ENCODE measurements around the gene SMPD4.
A peak's percentile ranks its signal among the peaks of the same experiment; 100 is the strongest.
"Not testable (repeated sequence)": the region's sequence is repeated elsewhere in the genome, so short reads cannot be mapped to it uniquely, and the experiment has no call there.

The SMPD4 gene

GRCh38 chr2:130186391-130186790 lies 5.0 kb upstream of the SMPD4 start:
- no peak for DNase-seq (ENCODE audit: low spot score)

GRCh38 chr2:130185896-130186295 lies 4.5 kb upstream of the SMPD4 start:
- DNase-seq (ENCODE audit: low spot score), result no peak

- no peak for DNase-seq (ENCODE audit: low spot score)
Measured at GRCh38 chr2:130185436-130185835, 4.0 kb upstream of the SMPD4 start.

- DNase-seq (ENCODE audit: low spot score), result peak; percentile 63
Measured at GRCh38 chr2:130183512-130184373, 2.3 kb upstream of the SMPD4 start.

GRCh38 chr2:130182826-130183511 lies 1.6 kb upstream of the SMPD4 start:
- DNase-seq (ENCODE audit: low spot score), result not testable (repeated sequence)

- DNase-seq (ENCODE audit: low spot score), result peak; percentile 90
Measured at GRCh38 chr2:130181880-130182682, 679 bp upstream of the SMPD4 start, which contains the start of gene MZT2B. TSS of gene MZT2B (plus strand) at chr2:130182262. CDS start at chr2:130182283, 21 bp downstream.

GRCh38 chr2:130180404-130181324 lies 738 bp downstream of the SMPD4 start:
- not testable (repeated sequence) for DNase-seq (ENCODE audit: low spot score)

- not testable (repeated sequence) for DNase-seq (ENCODE audit: low spot score)
Measured at GRCh38 chr2:130174866-130175265, 6.5 kb downstream of the SMPD4 start.

GRCh38 chr2:130169896-130170295 lies 11.5 kb downstream of the SMPD4 start:
- no peak for DNase-seq (ENCODE audit: low spot score)

GRCh38 chr2:130169163-130169562 lies 12.2 kb downstream of the SMPD4 start:
- not testable (repeated sequence) for DNase-seq (ENCODE audit: low spot score)

GRCh38 chr2:130166611-130167010 lies 14.8 kb downstream of the SMPD4 start:
- DNase-seq (ENCODE audit: low spot score), result not testable (repeated sequence)

- DNase-seq (ENCODE audit: low spot score), result no peak
Measured at GRCh38 chr2:130165293-130166016, 15.9 kb downstream of the SMPD4 start.

- no peak for DNase-seq (ENCODE audit: low spot score)
Measured at GRCh38 chr2:130162968-130163367, 18.4 kb downstream of the SMPD4 start.

GRCh38 chr2:130162486-130162885 lies 18.9 kb downstream of the SMPD4 start:
- DNase-seq (ENCODE audit: low spot score), result not testable (repeated sequence)

- not testable (repeated sequence) for DNase-seq (ENCODE audit: low spot score)
Measured at GRCh38 chr2:130160838-130161705, 20.3 kb downstream of the SMPD4 start.

- no peak for DNase-seq (ENCODE audit: low spot score)
Measured at GRCh38 chr2:130160131-130160530, 21.3 kb downstream of the SMPD4 start.

GRCh38 chr2:130159376-130159775 lies 22.0 kb downstream of the SMPD4 start:
- not testable (repeated sequence) for DNase-seq (ENCODE audit: low spot score)

GRCh38 chr2:130158631-130159030 lies 22.8 kb downstream of the SMPD4 start:
- no peak for DNase-seq (ENCODE audit: low spot score)

GRCh38 chr2:130157825-130158514 lies 23.4 kb downstream of the SMPD4 start:
- not testable (repeated sequence) for DNase-seq (ENCODE audit: low spot score)

Measured in ecto neural progenitor cell (in vitro differentiated cells).